Measurements from ENCODE around the gene TRIM40. TPM values are rescaled to one million over a fixed set of nuclear protein-coding genes. Genes with fewer than 3 reads are reported as not detected.

The TRIM40 gene
- total and polyA plus RNA-seq, 2 experiments from 2014 or later, result not detected

GRCh38 chr6:30143780-30144179, 7.8 kb downstream of the TRIM40 start (continued):
- TF ChIP-seq CTCF (conservative IDR thresholded peaks at IDR 0.05; ENCODE audit: low read depth in 2 of 2) (no peak), CREB1 (CRISPR knock-in tag; IDR thresholded peaks at IDR 0.05; ENCODE audit: low read depth) (no peak), ETS1 (IDR thresholded peaks at IDR 0.05) (no peak), NANOG (IDR thresholded peaks at IDR 0.05; ENCODE audit: borderline replicate concordance) (no peak), REST (IDR thresholded peaks at IDR 0.05; ENCODE audit: unreplicated experiment) (no peak)

- Histone ChIP-seq H2AFZ (0 out of 2 replicates have a peak overlapping the region, but pooled peaks have one; percentile 32), H3K27me3 (ENCODE audit: insufficient read depth) (no peaks in the 10 kb centered on the region), H3K79me2 (replicated peaks; ENCODE audit: insufficient read depth) (no peaks in the 10 kb centered on the region), H3K4me1 (ENCODE audit: insufficient read depth) (no peaks in the 10 kb centered on the region), H4K20me1 (replicated peaks; ENCODE audit: insufficient read depth) (no peaks in the 10 kb centered on the region), H3K4me2 (no peak overlapping the region), H3F3A (replicated peaks; ENCODE audit: low read depth) (no peaks in the 10 kb centered on the region), H3K4me3 (no peak overlapping the region), H3K36me3 (ENCODE audit: insufficient read depth) (no peaks in the 10 kb centered on the region), H3K9me2 (ENCODE audit: insufficient read depth) (no peaks in the 10 kb centered on the region), H3K27ac (ENCODE audit: low read depth) (no peak overlapping the region)
- H3K27me3 Mint-ChIP-seq (ENCODE audit: insufficient read depth, low read depth, poor library complexity), result no peaks in the 10 kb centered on the region
- no peak for DNase-seq (ENCODE audit: low spot score)
- no peak for ATAC-seq
- no peak overlapping the region for H3K4me3 Mint-ChIP-seq
- peaks cover 5% of the 10 kb centered on the region for H3K4me1 Mint-ChIP-seq
- H3K9me3 Mint-ChIP-seq, result no peaks in the 10 kb centered on the region
- no peak for TF ChIP-seq NANOG (IDR thresholded peaks at IDR 0.05; ENCODE audit: borderline replicate concordance)
- no peak overlapping the region for H3K27ac Mint-ChIP-seq
- H3K36me3 Mint-ChIP-seq (ENCODE audit: low read depth), result no peaks in the 10 kb centered on the region
Observed at GRCh38 chr6:30144811-30145210, 8.9 kb downstream of the TRIM40 start.

GRCh38 chr6:30145818-30146217, 9.9 kb downstream of the TRIM40 start:
- Histone ChIP-seq H3K4me1 (ENCODE audit: insufficient read depth) (no peaks in the 10 kb centered on the region), H3K4me3 (no peak overlapping the region), H3K79me2 (replicated peaks; ENCODE audit: insufficient read depth) (no peaks in the 10 kb centered on the region), H3F3A (replicated peaks; ENCODE audit: low read depth) (no peaks in the 10 kb centered on the region), H3K9me2 (ENCODE audit: insufficient read depth) (no peaks in the 10 kb centered on the region), H4K20me1 (replicated peaks; ENCODE audit: insufficient read depth) (no peaks in the 10 kb centered on the region), H3K27ac (ENCODE audit: low read depth) (no peak overlapping the region), H3K4me2 (peak overlapping the region; percentile 51; the same call in 1 of the 2 replicates), H2AFZ (no peak overlapping the region), H3K27me3 (ENCODE audit: insufficient read depth) (no peaks in the 10 kb centered on the region), H3K36me3 (ENCODE audit: insufficient read depth) (no peaks in the 10 kb centered on the region)
- no peak for DNase-seq (ENCODE audit: low spot score)
- Mint-ChIP-seq H3K36me3 (ENCODE audit: low read depth) (no peaks in the 10 kb centered on the region), H3K27me3 (ENCODE audit: insufficient read depth, low read depth, poor library complexity) (no peaks in the 10 kb centered on the region), H3K4me1 (peaks cover 5% of the 10 kb centered on the region), H3K9me3 (no peaks in the 10 kb centered on the region), H3K4me3 (no peak overlapping the region), H3K27ac (no peak overlapping the region)
- ATAC-seq, result peak; percentile 74
- TF ChIP-seq EZH2 (IDR thresholded peaks at IDR 0.05; ENCODE audit: low read depth, unreplicated experiment), result no peak
- TF ChIP-seq CTCF (conservative IDR thresholded peaks at IDR 0.05; ENCODE audit: low read depth in 2 of 2), result no peak
- no peak for TF ChIP-seq EZH2phosphoT487 (IDR thresholded peaks at IDR 0.05; ENCODE audit: unreplicated experiment)
- no peak for TF ChIP-seq STAT1 (IDR thresholded peaks at IDR 0.05; ENCODE audit: unreplicated experiment)
- no peak for TF ChIP-seq POLR2AphosphoS5 (IDR thresholded peaks at IDR 0.05; ENCODE audit: low read depth)
- TF ChIP-seq JUNB (IDR thresholded peaks at IDR 0.05; ENCODE audit: unreplicated experiment), result no peak
